ENCODE data around the gene MTRF1L. TPM values are rescaled to one million over a fixed set of nuclear protein-coding genes. Genes with fewer than 3 reads are reported as not detected.
"Not testable (repeated sequence)": the region's sequence is repeated elsewhere in the genome, so short reads cannot be mapped to it uniquely, and the experiment has no call there.

The MTRF1L gene
- total RNA-seq, 2 donors from 2014 or later, result 28.3 to 36.1 TPM

GRCh38 chr6:152979116-152979515 lies 23.4 kb downstream of the MTRF1L start:
- DNase-seq (no peak), ATAC-seq (no peak)
- intact Hi-C loops (cut with DNase I), result no loop called here

- intact Hi-C loops (cut with DNase I), result no loop called here
- ATAC-seq, result no peak
Observed at GRCh38 chr6:152978058-152978457, 24.5 kb downstream of the MTRF1L start.

GRCh38 chr6:152977556-152977955 lies 25.0 kb downstream of the MTRF1L start:
- DNase-seq (no peak), ATAC-seq (no peak)
- intact Hi-C loops (cut with DNase I), result no loop called here

More at GRCh38 chr6:152978058-152978457, 24.5 kb downstream of the MTRF1L start:
- no peak for DNase-seq

GRCh38 chr6:152976749-152977148 lies 25.8 kb downstream of the MTRF1L start:
- no peak for DNase-seq
- ATAC-seq, result no peak
- intact Hi-C loops (cut with DNase I), result no loop called here

GRCh38 chr6:152975204-152975915 lies 27.1 kb downstream of the MTRF1L start:
- ATAC-seq (no peak), DNase-seq (no peak)
- intact Hi-C loops (cut with DNase I), result no loop called here

- intact Hi-C loops (cut with DNase I), result no loop called here
- ATAC-seq, result no peak
- no peak for DNase-seq
Observed at GRCh38 chr6:152973916-152974315, 28.6 kb downstream of the MTRF1L start.

GRCh38 chr6:152969688-152970418 lies 32.7 kb downstream of the MTRF1L start:
- intact Hi-C loops (cut with DNase I), result no loop called here
- ATAC-seq, result no peak
- DNase-seq, result no peak

GRCh38 chr6:152966168-152966894 lies 36.2 kb downstream of the MTRF1L start:
- intact Hi-C loops (cut with DNase I), result not testable (repeated sequence)

GRCh38 chr6:152959333-152959732 lies 43.2 kb downstream of the MTRF1L start:
- intact Hi-C loops (cut with DNase I), result no loop called here
- DNase-seq, result no peak
- ATAC-seq, result no peak

More at GRCh38 chr6:152966168-152966894, 36.2 kb downstream of the MTRF1L start:
- DNase-seq, ATAC-seq: not testable (repeated sequence)

GRCh38 chr6:152957796-152958195 lies 44.7 kb downstream of the MTRF1L start:
- no peak for ATAC-seq
- DNase-seq, result no peak
- intact Hi-C loops (cut with DNase I), result no loop called here

- no peak for ATAC-seq
- DNase-seq, result no peak
- intact Hi-C loops (cut with DNase I), result loop anchor here in 1 of 2 donors (5.0 kb wide), 1 partner anchor 92 kb away; no protein-coding TSS in a partner anchor
Observed at GRCh38 chr6:152954443-152954842, 48.1 kb downstream of the MTRF1L start.

- intact Hi-C loops (cut with DNase I), result loop anchor here in 1 of 2 donors (5.0 kb wide), 1 partner anchor 91 kb away; no protein-coding TSS in a partner anchor
- no peak for DNase-seq
Observed at GRCh38 chr6:152952866-152953509, 49.5 kb downstream of the MTRF1L start.

GRCh38 chr6:152952045-152952444 lies 50.5 kb downstream of the MTRF1L start:
- ATAC-seq (no peak), DNase-seq (no peak)
- intact Hi-C loops (cut with DNase I), result loop anchor here in 1 of 2 donors (5.0 kb wide), 1 partner anchor 90 kb away; no protein-coding TSS in a partner anchor

More at GRCh38 chr6:152952866-152953509, 49.5 kb downstream of the MTRF1L start:
- no peak for ATAC-seq

- ATAC-seq (no peak), DNase-seq (no peak)
- intact Hi-C loops (cut with DNase I), result loop anchor here in 1 of 2 donors (5.0 kb wide), 1 partner anchor 88 kb away; no protein-coding TSS in a partner anchor
Observed at GRCh38 chr6:152950240-152950639, 52.3 kb downstream of the MTRF1L start.

- intact Hi-C loops (cut with DNase I), result loop anchor here in 1 of 2 donors (2.0 to 5.0 kb wide), 2 partner anchors 83 to 396 kb away; no protein-coding TSS in a partner anchor
- DNase-seq (no peak), ATAC-seq (peak; percentile 57 to 69)
Observed at GRCh38 chr6:152948150-152948768, 54.2 kb downstream of the MTRF1L start.

- intact Hi-C loops (cut with DNase I), result loop anchor here in 1 of 2 donors (5.0 kb wide), 1 partner anchor 395 kb away; no protein-coding TSS in a partner anchor
- no peak for DNase-seq
- no peak for ATAC-seq
Observed at GRCh38 chr6:152946995-152947394, 55.5 kb downstream of the MTRF1L start.

- intact Hi-C loops (cut with DNase I), result loop anchor here in 1 of 2 donors (5.0 kb wide), 1 partner anchor 394 kb away; no protein-coding TSS in a partner anchor
- ATAC-seq (no peak), DNase-seq (no peak)
Observed at GRCh38 chr6:152946484-152946883, 56.0 kb downstream of the MTRF1L start.

- DNase-seq (no peak), ATAC-seq (no peak)
- intact Hi-C loops (cut with DNase I), result no loop called here
Observed at GRCh38 chr6:152943260-152943897, 59.1 kb downstream of the MTRF1L start.

All from left cardiac atrium (tissue), 4 donors.